ENCODE measurements around the gene PDP2. TPM values are rescaled to one million over a fixed set of nuclear protein-coding genes. Genes with fewer than 3 reads are reported as not detected.

The PDP2 gene
- total RNA-seq, 6 donors from 2014 or later = 12.3 to 24.6 (median 17.4) TPM

- H3K36me3 ChIP-seq = no peaks in the 10 kb centered on the region
- peaks cover 13 to 14% (median 14%) of the 10 kb centered on the region in 4 donors for H3K4me1 ChIP-seq
- H3K27ac ChIP-seq = no peak within 1 kb of the TSS
- H3K4me3 ChIP-seq = peak within 1 kb of the TSS; percentile 22 to 47 (median 38)
- H3K9me3 ChIP-seq = no peaks in the 10 kb centered on the region
- peaks cover 0 to 18% (median 8%) of the 10 kb centered on the region in 4 donors for H3K27me3 ChIP-seq
- 0 to 3% methylated on average over 5 to 50 of the region's 79 CpGs for WGBS, 2 donors
- TF ChIP-seq POLR2AphosphoS5 (IDR thresholded peaks at IDR 0.05) (no peak), EP300 (IDR thresholded peaks at IDR 0.05) (no peak), CTCF (IDR thresholded peaks at IDR 0.05) (no peak), POLR2A (IDR thresholded peaks at IDR 0.05) (no peak)
- ATAC-seq (ENCODE audit: low FRiP score in 2 of 2) = peak in 1 of 2 donors; percentile 54
- peak in 1 of 2 donors; percentile 86 for DNase-seq
These were observed 35.8 kb upstream of the PDP2 start, which contains the start of gene CA7 for GRCh38 chr16:66844342-66845079. Gene CA7, plus strand, starts transcription at chr16:66844414. Its CDS starts 74 bp downstream, at chr16:66844488.

- 11 to 22% methylated on average over 10 of the region's 10 CpGs for WGBS, 2 donors
- H3K9me3 ChIP-seq = no peaks in the 10 kb centered on the region
- no peak overlapping the region for H3K27ac ChIP-seq
- peaks cover 13 to 14% (median 14%) of the 10 kb centered on the region in 4 donors for H3K4me1 ChIP-seq
- TF ChIP-seq POLR2A (IDR thresholded peaks at IDR 0.05) (no peak), POLR2AphosphoS5 (IDR thresholded peaks at IDR 0.05) (no peak), CTCF (IDR thresholded peaks at IDR 0.05) (no peak), EP300 (IDR thresholded peaks at IDR 0.05) (no peak)
- peak overlapping the region in 3 of 4 donors; percentile 32 to 47 (median 43) for H3K4me3 ChIP-seq
- ATAC-seq (ENCODE audit: low FRiP score in 2 of 2) (peak in 1 of 2 donors; percentile 14), DNase-seq (no peak)
- peaks cover 0 to 18% (median 8%) of the 10 kb centered on the region in 4 donors for H3K27me3 ChIP-seq
- H3K36me3 ChIP-seq = no peaks in the 10 kb centered on the region
These were observed 35.3 kb upstream of the PDP2 start for GRCh38 chr16:66845080-66845410.

GRCh38 chr16:66845791-66846221 is 34.5 kb upstream of the PDP2 start:
- ATAC-seq (ENCODE audit: low FRiP score in 2 of 2) = no peak
- no peak for DNase-seq

GRCh38 chr16:66846266-66846665 is 34.0 kb upstream of the PDP2 start:
- no peaks in the 10 kb centered on the region for H3K9me3 ChIP-seq
- H3K27me3 ChIP-seq = peaks cover 0 to 18% (median 8%) of the 10 kb centered on the region in 4 donors
- no peak overlapping the region for H3K4me3 ChIP-seq
- WGBS, 2 donors = 94 to 100% methylated on average over 1 of the region's 1 CpG
- no peak for TF ChIP-seq CTCF (IDR thresholded peaks at IDR 0.05)
- TF ChIP-seq POLR2AphosphoS5 (IDR thresholded peaks at IDR 0.05) = no peak
- no peak for TF ChIP-seq POLR2A (IDR thresholded peaks at IDR 0.05)
- no peak for TF ChIP-seq EP300 (IDR thresholded peaks at IDR 0.05)
- ATAC-seq (ENCODE audit: low FRiP score in 2 of 2) (no peak), DNase-seq (no peak)
- peaks cover 13 to 14% (median 14%) of the 10 kb centered on the region in 4 donors for H3K4me1 ChIP-seq
- no peak overlapping the region for H3K27ac ChIP-seq
- H3K36me3 ChIP-seq = no peaks in the 10 kb centered on the region

More at GRCh38 chr16:66845791-66846221, 34.5 kb upstream of the PDP2 start:
- Histone ChIP-seq H3K36me3 (no peaks in the 10 kb centered on the region), H3K9me3 (no peaks in the 10 kb centered on the region), H3K27me3 (peaks cover 0 to 18% (median 8%) of the 10 kb centered on the region in 4 donors), H3K27ac (no peak overlapping the region), H3K4me3 (no peak overlapping the region), H3K4me1 (peaks cover 13 to 14% (median 14%) of the 10 kb centered on the region in 4 donors)
- no peak for TF ChIP-seq POLR2A (IDR thresholded peaks at IDR 0.05)
- TF ChIP-seq CTCF (IDR thresholded peaks at IDR 0.05) = no peak
- TF ChIP-seq EP300 (IDR thresholded peaks at IDR 0.05) = no peak
- no peak for TF ChIP-seq POLR2AphosphoS5 (IDR thresholded peaks at IDR 0.05)
- 69 to 72% methylated on average over 4 to 9 of the region's 9 CpGs for WGBS, 2 donors
